ENCODE measurements around the gene FOXF1.

FOXF1 gene

DNA sequence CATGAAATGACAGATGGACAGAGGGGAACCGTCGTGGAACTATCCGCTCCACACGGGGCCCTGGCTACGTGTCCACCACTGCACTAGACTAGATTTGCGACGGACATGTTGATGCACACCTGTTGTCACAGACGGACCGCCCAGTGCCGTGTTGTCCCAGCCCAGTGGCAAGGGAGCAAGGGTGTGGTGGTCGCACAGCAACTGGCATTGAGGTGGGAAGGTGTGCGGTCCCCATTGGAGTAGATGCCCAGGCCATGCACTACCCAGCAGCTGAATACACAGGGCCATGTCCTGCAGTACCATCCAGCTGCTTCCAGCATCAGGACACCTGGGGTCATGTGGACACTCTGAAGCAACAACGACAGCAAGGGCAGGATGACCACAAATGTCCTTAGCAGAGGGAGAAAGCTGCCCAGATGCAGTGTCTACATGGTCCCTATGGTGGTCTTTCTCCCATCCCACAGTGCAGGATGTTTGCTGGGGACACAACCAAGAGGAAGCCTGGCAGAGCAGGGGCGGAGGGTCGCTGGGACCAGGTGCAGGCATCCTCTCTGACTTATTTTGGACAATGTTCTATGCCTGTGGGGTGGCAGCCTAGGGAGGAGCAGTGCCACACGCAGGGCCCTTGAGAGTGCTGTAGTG lies 8.8 kb downstream of the FOXF1 start:
- no peak for DNase-seq

DNA sequence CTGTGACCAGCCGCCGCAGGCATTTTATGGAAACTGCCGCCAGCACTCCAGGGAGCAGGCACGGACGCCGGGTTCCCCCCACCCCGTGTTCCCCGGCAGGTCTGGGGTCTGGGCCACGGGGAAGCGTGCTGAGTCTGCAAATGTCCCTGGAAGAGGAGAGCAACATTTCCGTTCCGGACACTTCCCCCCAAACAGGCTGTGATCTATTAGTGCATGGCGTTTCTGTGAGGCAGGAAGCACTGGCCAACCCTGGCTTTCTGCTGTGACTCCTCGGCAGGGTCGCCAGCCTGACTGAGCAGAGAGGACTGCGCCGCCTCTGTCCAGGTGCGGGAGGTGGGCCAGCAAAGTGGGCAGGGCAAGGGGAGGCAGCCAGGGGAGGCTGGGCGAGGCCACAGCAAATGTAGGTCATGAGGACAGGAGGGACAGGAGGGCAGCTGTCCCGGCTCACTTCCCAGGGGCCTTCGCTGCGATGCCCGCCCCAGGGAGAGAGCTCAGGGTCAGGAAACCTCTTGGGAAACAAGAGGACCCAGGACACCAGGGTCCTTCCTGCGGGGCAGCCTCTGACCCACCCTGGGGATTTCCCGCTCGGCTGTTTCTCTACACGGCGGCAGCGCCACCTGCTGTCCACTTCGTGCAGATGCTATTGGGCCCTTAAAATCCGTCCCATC lies 9.5 kb downstream of the FOXF1 start:
- no peak for DNase-seq

GRCh38 chr16:86520317-86521210 lies 10.2 kb downstream of the FOXF1 start:
- DNase-seq: no peak

GRCh38 chr16:86521236-86522197 lies 11.2 kb downstream of the FOXF1 start:
- no peak for DNase-seq

GRCh38 chr16:86522634-86523033 lies 12.3 kb downstream of the FOXF1 start:
- DNase-seq: no peak

DNA sequence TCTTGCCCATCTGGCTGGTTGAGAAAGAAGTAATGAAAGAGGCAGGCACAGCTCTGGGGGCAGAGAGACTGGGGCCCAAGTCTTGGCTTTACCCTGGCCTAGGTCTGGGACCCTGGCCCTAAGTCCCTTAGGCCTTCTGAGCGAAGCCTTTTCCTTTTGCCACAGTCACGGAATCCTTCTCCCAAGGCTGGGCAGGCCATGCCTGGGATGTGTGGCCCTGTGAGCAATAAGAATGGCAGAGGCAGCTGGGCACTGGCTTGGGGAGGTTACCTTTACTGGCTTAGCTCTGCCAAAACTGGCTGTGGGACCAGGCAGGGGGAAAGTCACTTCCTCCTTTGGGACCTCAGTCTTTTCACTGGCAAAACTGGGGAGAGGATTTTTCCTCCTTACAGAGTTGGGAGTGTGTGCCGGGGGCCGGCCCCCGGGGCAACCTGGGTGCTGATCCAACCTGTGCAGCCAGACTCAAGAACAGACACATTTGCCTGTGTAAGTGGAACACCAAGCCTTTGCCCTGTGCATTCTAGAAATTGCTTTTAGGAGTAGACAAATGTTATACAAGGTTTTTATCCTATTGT lies 12.9 kb downstream of the FOXF1 start:
- no peak for DNase-seq

DNA sequence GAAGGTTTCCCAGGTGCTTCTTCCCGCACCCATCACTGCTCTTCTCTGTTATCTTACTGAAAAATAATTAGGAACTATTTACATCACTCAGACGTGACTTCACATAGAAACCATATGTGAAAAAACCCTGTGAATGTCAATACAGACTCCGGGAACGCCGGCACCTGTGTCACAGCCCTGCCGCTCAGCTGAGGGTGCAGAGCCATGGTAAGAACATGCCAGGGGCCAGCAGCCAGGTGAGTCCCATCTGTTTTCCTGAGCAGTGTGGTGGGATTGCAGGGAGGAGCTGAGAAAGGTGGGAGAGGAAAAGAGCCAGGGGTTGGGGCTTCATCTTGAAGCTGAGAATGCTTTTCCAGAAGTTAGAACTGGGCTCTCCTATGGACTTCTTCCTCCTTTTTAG lies 13.7 kb downstream of the FOXF1 start:
- DNase-seq: no peak

DNA sequence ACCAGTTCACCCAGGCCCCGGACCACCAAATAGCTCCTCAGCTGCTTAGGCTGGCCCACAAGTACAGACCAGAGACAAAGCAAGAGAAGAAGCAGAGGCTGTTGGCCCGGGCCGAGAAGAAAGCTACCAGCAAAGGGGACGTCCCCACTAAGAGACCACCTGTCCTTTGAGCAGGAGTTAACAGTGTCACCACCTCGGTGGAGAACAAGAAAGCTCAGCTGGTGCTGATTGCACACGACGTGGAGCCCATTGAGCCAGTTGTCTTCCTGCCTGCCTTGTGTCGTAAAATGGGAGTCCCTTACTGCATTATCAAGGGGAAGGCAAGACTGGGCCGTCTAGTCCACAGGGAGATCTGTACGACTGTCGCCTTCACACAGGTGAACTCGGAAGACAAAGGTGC lies 15.4 kb downstream of the FOXF1 start:
- no peak for DNase-seq

- DNase-seq: no peak
Observed at GRCh38 chr16:86527366-86527765, 17.0 kb downstream of the FOXF1 start.

GRCh38 chr16:86528061-86528929 lies 18.0 kb downstream of the FOXF1 start:
- DNase-seq: no peak

- no peak for DNase-seq
Observed at GRCh38 chr16:86529160-86529559, 18.8 kb downstream of the FOXF1 start.

GRCh38 chr16:86530251-86531190 lies 20.2 kb downstream of the FOXF1 start:
- DNase-seq: no peak

DNA sequence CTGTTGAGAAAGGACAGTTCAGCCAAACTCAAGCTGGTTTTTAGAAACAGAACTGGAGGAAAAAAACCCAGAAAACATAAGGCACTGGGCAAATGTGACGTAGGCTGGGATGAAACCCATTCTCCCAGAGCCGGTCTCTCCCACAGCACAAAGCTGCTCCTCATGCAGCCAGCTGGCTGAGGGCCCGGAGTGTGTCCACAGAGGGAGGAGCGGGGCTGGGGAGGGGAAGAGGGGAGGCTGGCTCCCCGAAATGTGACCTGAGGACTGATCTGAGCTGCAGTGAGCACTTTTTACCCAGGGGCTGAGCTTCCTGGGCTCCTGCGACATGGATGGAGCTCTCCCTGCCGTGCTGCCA lies 20.8 kb downstream of the FOXF1 start:
- no peak for DNase-seq

DNA sequence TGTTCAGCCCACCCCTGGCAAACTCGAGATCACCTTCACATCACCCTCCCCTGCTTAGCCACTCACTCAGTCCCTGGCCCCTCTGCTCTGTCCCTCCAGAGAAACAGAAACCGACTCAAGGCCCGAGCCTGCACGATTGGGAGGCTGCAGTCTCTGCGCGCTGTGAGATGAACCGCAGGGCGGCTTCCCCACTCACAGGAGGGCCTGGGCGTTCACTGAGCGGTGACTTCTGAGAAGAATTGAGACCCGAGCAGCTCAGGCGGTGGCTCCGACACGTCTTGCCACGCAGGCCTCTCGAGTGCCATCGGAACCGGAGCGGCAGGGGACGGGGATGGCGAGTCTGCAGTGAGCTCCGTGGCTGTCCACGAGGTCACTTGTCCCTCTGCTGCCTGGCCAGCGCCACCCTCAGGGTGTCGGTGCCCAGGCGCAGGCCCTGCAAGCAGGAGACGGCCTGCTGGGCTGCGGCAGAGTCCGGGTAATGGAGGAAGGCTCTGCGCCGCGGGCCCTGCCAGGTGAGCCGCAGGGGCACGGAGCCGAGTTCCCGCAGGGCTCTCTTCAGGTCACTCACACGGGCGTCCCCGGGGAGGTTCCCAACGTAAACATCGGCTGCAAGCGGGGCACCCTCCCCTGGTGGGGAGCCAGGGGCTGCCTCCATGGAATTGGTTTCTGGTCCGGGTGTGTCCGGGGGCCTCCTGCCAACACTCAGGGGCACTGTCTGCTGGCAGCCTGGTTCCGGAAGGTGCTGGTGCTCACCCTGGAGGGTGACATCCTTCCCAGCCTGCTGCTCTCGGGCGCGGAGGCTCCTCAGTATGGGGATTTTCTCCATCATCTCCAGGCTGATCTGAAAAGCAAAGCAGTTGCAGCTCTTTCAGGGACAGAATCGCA lies 21.6 kb downstream of the FOXF1 start:
- DNase-seq: no peak

DNA sequence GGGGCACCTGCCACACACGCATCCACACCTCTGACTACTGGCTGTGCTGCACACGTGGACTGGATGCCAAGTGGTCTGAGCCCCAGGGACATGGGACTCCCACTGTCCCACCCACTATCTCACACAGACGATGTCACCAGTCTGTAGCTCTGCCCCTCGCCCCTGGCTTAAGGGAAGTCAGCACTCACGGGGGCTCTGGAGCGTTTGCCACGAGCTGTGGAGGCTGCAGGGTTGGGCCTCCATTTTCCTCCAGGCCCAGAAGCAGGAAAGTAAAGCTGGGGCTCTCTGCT lies 22.1 kb downstream of the FOXF1 start:
- DNase-seq: no peak

- no peak for DNase-seq
Observed at GRCh38 chr16:86533076-86533475, 22.7 kb downstream of the FOXF1 start.

DNA sequence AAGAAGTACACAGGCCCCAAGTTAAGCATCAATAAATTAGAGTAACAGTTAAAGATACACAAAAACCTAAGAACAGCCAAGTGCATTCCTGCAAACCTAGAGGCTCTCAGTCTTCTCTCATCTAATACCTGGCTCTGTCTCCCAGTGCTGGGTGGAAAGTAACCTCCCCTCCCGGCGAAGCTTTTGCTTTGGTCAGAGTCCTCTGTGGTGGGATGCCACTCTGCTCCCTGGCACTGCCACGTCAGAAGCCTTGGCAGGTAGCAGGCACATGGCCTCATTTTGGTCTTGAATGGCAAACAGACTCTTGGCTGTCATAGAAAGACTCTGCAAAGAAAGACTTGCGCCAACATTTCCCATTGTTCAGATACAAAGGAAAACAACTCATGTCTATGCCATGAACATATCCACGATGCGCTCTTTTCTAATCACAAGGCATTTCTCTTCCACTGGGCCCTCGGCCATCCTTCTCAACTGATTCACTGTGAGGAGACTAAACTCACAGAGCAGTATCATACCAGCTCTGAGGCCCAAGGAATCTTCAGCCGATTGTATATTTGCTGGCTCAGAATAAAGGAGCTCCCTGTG lies 23.5 kb downstream of the FOXF1 start:
- DNase-seq: no peak

DNA sequence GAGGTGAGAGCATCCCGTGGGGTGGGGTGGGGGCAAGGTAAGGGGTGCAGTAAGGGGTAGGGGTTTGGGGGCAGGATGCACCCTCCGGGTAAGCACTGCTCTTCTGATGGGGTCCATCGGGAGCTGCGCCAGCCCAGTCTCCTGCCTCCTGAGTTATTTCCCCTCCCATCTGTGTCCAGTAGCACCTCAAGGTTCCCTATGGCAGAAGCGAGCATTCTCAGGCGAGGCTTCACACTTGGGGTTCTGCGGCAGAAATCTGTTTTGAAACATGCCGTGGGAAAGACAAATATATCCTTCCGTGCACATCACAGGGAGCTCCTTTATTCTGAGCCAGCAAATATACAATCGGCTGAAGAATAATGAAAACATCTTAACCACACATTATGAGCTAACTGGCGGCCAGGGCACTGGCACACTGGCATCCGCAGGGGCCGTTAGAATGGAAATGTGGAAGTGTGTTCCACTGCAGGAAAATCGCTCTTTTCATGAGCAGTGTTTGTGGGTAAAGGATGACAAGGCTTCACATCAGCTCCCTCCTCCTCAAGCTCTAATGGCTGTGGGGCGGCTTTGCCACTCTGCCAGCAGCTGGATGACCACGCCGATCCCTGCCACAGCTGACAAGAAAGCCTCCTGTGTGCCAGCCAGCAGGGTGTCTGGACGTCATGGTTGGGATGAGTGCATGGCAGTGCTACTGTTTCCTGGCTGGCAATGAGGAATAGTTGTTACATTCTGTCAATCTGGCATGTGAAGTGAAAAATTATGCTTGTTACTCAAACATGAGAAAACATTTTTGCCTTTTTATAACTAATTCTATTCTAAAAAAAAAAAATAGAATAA lies 24.7 kb downstream of the FOXF1 start:
- DNase-seq: no peak

All from NK-92 treated with Interleukin-12 subunit alpha and Interleukin-12 subunit beta, amount 100 ng/mL, for 24 hours (cell line).